K562 (cell line): ENCODE results near the gene TLE3. TPM values are rescaled to one million over a fixed set of nuclear protein-coding genes. Genes with fewer than 3 reads are reported as not detected.

Experiments
- CBX3 ChIP-seq, 2 experiments: IDR thresholded peaks; 1 replicate in 1 of 2; 2 replicates in 1 of 2; pipeline ENCODE4 v1.6.1; 2012; ENCODE audit warnings: inconsistent platforms in 2 of 2, low read length in 2 of 2, borderline replicate concordance in 1 of 2, control low read depth in 1 of 2
- ELF1 ChIP-seq: fragments of 200-800 bp; sonication (Bioruptor generic); IDR thresholded peaks from 2 replicates; pipeline ENCODE4 v1.6.1; 2016; ENCODE audit warnings: missing genetic modification characterization, missing compliant biosample characterization
- EP400 ChIP-seq: fragments of 450-650 bp; IDR thresholded peaks from 2 replicates; pipeline ENCODE4 v1.6.1; 2017; ENCODE audit warnings: antibody characterized with exemption, mild to moderate bottlenecking, moderate library complexity
- FOSL1 ChIP-seq: fragments of 200-800 bp; sonication (Bioruptor generic); conservative IDR thresholded peaks from 2 replicates; pipeline ENCODE4 v1.6.1; 2016; ENCODE audit warnings: missing genetic modification characterization, missing compliant biosample characterization
- GABPB2 ChIP-seq: fragments of 250-450 bp; sonication (Bioruptor Pico); conservative IDR thresholded peaks from 2 replicates; pipeline ENCODE4 v1.5.1; 2021; ENCODE audit warnings: mild to moderate bottlenecking
- NFE2L1 ChIP-seq: fragments of 450-650 bp; IDR thresholded peaks from 2 replicates; pipeline ENCODE4 v1.6.1; 2016; ENCODE audit warnings: missing genetic modification characterization, low read depth, mild to moderate bottlenecking, missing compliant biosample characterization, moderate library complexity, borderline replicate concordance
- NR3C1 ChIP-seq: sonication (generic); formaldehyde crosslinking; IDR thresholded peaks from 2 replicates; pipeline ENCODE4 v1.8.1; 2022; ENCODE audit warnings: missing genetic modification reagents
- PCBP1 ChIP-seq: fragments of 200-400 bp; formaldehyde crosslinking; IDR thresholded peaks from 2 replicates; pipeline ENCODE4 v1.6.1; 2018; ENCODE audit warnings: mild to moderate bottlenecking, low read depth, low read length; ENCODE audit not compliant: poor library complexity, severe bottlenecking
- SNIP1 ChIP-seq: fragments of 450-650 bp; IDR thresholded peaks from 2 replicates; pipeline ENCODE4 v1.7.1; 2017; ENCODE audit warnings: low read depth, mild to moderate bottlenecking
- TEAD2 ChIP-seq: fragments of 450-650 bp; IDR thresholded peaks from 2 replicates; pipeline ENCODE4 v1.6.1; 2016; ENCODE audit warnings: missing genetic modification characterization, control low read depth, missing compliant biosample characterization
- ZKSCAN1 ChIP-seq: fragments of 150-350 bp; IDR thresholded peaks from 2 replicates; pipeline ENCODE4 v1.6.1; 2016; ENCODE audit warnings: low read depth, low read length
- ZNF3 ChIP-seq: fragments of 250-450 bp; sonication (Bioruptor Pico); IDR thresholded peaks from 2 replicates; pipeline ENCODE4 v1.5.0; 2021; ENCODE audit warnings: mild to moderate bottlenecking, moderate library complexity
- ZNF584 ChIP-seq: fragments of 200-800 bp; sonication (Bioruptor generic); IDR thresholded peaks from 2 replicates; pipeline ENCODE4 v1.6.1; 2016; ENCODE audit warnings: low read depth, mild to moderate bottlenecking, missing genetic modification characterization, missing compliant biosample characterization
- ZNF589 ChIP-seq: fragments of 200-800 bp; sonication (Bioruptor generic); IDR thresholded peaks from 2 replicates; pipeline ENCODE4 v1.6.1; 2016; ENCODE audit warnings: low read depth, missing genetic modification characterization, missing compliant biosample characterization
- ZNF668 ChIP-seq: fragments of 250-450 bp; sonication (Bioruptor Pico); IDR thresholded peaks from 2 replicates; pipeline ENCODE4 v1.8.0; 2022; ENCODE audit warnings: mild to moderate bottlenecking, inconsistent platforms
- polyA plus RNA-seq, 8 experiments: library from polyadenylated mRNA; depleted of rRNA in 4 of 8; stranded (reverse) in 5 of 8; unstranded in 3 of 8; fragments of >200 nt; fragmentation: Nextera tagmentation in 2 of 8; fragmentation: Illumina TruSeq in 1 of 8; extraction: Ambion mirVana in 2 of 8; extraction: Trizol in 1 of 8; gene quantifications; 2 replicates each; pipeline versions ENCODE4 v1.2.1 to v1.2.3, GENCODE V29; 2011 to 2014; ENCODE audit warnings: inconsistent platforms in 1 of 8, missing spikeins in 1 of 8
- total RNA-seq, 7 experiments: library from RNA; depleted of rRNA in 6 of 7; stranded (reverse); fragments of >200 nt in 6 of 7; fragmentation: Illumina TruSeq in 2 of 7; extraction: Trizol in 2 of 7; gene quantifications; 2 replicates each; pipeline versions ENCODE4 v1.2.1 to v1.2.3, GENCODE V29; 2011 to 2021; ENCODE audit warnings: low replicate concordance in 1 of 7
- TF ChIP-seq, protein P1 (sequence below), 2 experiments: IDR thresholded peaks in 1 of 2; conservative IDR thresholded peaks in 1 of 2; 2 replicates each; pipeline ENCODE4 v1.6.1; 2016; ENCODE audit warnings: low read depth in 2 of 2, mild to moderate bottlenecking in 1 of 2, missing compliant biosample characterization in 1 of 2, missing genetic modification characterization in 1 of 2, moderate library complexity in 1 of 2
- TF ChIP-seq, protein P2 (sequence below): fragments of 450-650 bp; formaldehyde crosslinking; IDR thresholded peaks from 2 replicates; pipeline ENCODE4 v1.4.0; 2020; ENCODE audit warnings: mild to moderate bottlenecking, moderate library complexity
- TF ChIP-seq, protein P3 (sequence below): fragments of 450-650 bp; IDR thresholded peaks from 2 replicates; pipeline ENCODE4 v1.6.1; 2016; ENCODE audit warnings: borderline replicate concordance

The TLE3 gene
- total and polyA plus RNA-seq, 9 of the 15 experiments (the other 6 are each of a cell fraction or from before 2014, with no cell fraction given), result 1.5 to 84.2 (median 14.1) TPM

DNA sequence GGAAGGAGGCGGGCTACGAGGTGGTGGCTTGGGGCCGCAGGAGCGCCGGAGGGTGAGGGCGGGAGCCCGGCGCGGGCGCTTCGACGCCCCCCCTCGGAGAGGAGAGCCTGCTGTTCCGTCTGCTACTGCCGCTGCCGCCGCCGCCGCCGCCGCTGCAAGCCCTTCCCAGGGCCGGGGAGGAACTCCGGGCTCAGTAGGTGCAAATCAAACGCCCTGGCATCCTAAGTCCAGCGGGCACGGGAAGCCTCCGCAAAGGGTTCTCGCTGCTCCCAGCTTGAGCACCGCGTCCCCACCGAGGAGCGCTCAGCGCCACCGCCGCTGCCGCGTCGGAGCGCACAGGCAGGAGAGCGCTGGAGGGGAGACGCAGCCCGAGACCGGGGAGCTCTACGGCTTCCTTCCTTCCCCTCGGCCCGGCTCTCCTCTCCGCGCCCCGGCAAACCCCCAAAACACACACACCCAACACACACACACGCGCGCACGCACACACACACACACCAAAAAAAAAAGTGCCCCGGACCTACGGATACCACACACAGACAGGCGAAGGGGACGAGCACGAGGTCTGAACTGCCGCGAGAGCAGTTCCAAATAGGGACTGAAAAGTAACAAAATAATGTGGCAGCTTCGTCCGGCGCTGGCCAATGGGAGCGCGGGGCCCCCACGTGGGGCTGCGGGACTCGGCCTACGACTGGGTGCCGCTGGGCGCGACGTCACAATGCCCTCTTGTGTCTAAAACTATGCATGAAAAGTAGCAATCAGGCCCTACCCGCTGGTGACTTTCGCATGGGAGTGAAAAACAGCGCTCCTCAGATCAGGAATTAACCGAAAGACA lies at the start of gene TLE3 (continued):
- TF ChIP-seq, protein P1, sequence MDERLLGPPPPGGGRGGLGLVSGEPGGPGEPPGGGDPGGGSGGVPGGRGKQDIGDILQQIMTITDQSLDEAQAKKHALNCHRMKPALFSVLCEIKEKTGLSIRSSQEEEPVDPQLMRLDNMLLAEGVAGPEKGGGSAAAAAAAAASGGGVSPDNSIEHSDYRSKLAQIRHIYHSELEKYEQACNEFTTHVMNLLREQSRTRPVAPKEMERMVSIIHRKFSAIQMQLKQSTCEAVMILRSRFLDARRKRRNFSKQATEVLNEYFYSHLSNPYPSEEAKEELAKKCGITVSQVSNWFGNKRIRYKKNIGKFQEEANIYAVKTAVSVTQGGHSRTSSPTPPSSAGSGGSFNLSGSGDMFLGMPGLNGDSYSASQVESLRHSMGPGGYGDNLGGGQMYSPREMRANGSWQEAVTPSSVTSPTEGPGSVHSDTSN (CRISPR knock-in tag; IDR thresholded peaks at IDR 0.05; ENCODE audit: low read depth), result no peak
- TF ChIP-seq, protein P1 (tag; conservative IDR thresholded peaks at IDR 0.05; ENCODE audit: low read depth), result no peak
- no peak for TF ChIP-seq GABPB2 (CRISPR knock-in tag)
- no peak for TF ChIP-seq ZNF589
- TF ChIP-seq ZKSCAN1, result no peak
- TF ChIP-seq ELF1 (tag), result no peak
- TF ChIP-seq NFE2L1, result no peak
- no peak for TF ChIP-seq ZNF584 (CRISPR knock-in tag)
- peak in 1 of 2 experiments; percentile 70; a peak in 1 of 3 replicates for TF ChIP-seq CBX3 (IDR thresholded peaks at IDR 0.05; ENCODE audit: borderline replicate concordance in 1 of 2, low read length in 2 of 2)
- TF ChIP-seq TEAD2 (tag), result no peak
- TF ChIP-seq, protein P2, sequence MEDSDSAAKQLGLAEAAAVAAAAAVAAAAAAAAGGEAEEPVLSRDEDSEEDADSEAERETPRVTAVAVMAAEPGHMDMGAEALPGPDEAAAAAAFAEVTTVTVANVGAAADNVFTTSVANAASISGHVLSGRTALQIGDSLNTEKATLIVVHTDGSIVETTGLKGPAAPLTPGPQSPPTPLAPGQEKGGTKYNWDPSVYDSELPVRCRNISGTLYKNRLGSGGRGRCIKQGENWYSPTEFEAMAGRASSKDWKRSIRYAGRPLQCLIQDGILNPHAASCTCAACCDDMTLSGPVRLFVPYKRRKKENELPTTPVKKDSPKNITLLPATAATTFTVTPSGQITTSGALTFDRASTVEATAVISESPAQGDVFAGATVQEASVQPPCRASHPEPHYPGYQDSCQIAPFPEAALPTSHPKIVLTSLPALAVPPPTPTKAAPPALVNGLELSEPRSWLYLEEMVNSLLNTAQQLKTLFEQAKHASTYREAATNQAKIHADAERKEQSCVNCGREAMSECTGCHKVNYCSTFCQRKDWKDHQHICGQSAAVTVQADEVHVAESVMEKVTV (CRISPR knock-in tag), result no peak
- TF ChIP-seq ZNF668 (CRISPR knock-in tag), result no peak
- no peak for TF ChIP-seq ZNF3 (CRISPR knock-in tag)
- TF ChIP-seq EP400, result peak; percentile 92
- TF ChIP-seq NR3C1 (CRISPR knock-in tag), result no peak
- TF ChIP-seq, protein P3, sequence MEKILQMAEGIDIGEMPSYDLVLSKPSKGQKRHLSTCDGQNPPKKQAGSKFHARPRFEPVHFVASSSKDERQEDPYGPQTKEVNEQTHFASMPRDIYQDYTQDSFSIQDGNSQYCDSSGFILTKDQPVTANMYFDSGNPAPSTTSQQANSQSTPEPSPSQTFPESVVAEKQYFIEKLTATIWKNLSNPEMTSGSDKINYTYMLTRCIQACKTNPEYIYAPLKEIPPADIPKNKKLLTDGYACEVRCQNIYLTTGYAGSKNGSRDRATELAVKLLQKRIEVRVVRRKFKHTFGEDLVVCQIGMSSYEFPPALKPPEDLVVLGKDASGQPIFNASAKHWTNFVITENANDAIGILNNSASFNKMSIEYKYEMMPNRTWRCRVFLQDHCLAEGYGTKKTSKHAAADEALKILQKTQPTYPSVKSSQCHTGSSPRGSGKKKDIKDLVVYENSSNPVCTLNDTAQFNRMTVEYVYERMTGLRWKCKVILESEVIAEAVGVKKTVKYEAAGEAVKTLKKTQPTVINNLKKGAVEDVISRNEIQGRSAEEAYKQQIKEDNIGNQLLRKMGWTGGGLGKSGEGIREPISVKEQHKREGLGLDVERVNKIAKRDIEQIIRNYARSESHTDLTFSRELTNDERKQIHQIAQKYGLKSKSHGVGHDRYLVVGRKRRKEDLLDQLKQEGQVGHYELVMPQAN, result peak; percentile 91
- TF ChIP-seq FOSL1 (tag), result no peak
- TF ChIP-seq PCBP1, result peak; percentile 56
- no peak for TF ChIP-seq SNIP1
